ENCODE results near the gene SULT1A2.
"Not testable (repeated sequence)": the region's sequence is repeated elsewhere in the genome, so short reads cannot be mapped to it uniquely, and the experiment has no call there.

GRCh38 chr16:28630905-28631304 lies 34.1 kb upstream of the SULT1A2 start:
- TF ChIP-seq CTCF (IDR thresholded peaks at IDR 0.05; ENCODE audit: low read depth, low read length); POLR2A (IDR thresholded peaks at IDR 0.05; ENCODE audit: extremely low read depth, insufficient read length); MAX (IDR thresholded peaks at IDR 0.05; ENCODE audit: low read depth, low read length); MYC (IDR thresholded peaks at IDR 0.05; ENCODE audit: low read depth, low read length): not testable (repeated sequence)

Data from NB4 (cell line).